ENCODE results near the gene NCDN.
A peak's percentile ranks its signal among the peaks of the same experiment; 100 is the strongest.
"Not testable (repeated sequence)": the region's sequence is repeated elsewhere in the genome, so short reads cannot be mapped to it uniquely, and the experiment has no call there.

The NCDN gene

DNA sequence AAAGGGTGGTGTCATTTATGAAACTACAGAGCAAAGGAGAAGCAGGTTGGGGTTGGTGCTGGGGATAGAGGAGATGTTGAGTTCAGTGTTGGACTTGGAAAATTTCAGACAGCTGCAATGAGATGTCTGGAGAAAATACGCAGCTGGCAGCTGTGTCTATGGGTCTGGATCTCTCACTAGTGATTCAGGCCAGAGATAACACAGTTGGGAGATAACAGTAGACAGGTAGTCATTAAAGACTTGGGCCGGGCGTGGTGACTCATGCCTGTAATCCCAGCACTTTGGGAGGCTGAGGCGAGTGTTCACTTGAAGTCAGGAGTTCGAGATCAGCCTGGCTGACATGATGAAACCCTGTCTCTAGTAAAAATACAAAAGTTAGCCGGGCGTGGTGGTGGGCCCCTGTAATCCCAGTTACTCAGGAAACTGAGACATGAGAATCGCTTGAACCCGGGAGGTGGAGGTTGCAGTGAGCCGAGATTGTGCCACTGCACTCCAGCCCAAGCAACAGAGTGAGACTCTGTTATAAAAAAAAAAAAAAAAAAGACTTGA is 13.1 kb downstream of the NCDN start:
- no peak for DNase-seq (ENCODE audit: low spot score)

DNA sequence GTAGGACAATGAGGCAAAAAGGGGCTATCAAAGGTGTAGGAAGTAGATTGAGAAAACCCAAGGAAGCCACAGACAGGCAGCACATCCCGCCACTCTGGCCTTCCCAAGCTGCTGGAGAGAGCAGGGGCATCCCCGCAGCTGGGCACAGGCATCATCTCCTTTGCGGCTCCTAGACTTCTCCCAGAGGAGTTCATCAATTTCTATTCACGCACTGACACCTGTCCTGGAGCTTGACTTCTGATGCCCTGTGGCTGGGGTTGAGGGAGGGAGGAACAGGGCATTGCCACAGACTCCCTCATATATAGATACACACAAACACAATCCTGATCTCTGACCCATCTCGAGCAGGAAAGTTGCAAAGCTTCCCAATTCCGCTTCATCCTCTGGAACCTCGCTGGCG is 13.7 kb downstream of the NCDN start:
- no peak for DNase-seq (ENCODE audit: low spot score)

DNA sequence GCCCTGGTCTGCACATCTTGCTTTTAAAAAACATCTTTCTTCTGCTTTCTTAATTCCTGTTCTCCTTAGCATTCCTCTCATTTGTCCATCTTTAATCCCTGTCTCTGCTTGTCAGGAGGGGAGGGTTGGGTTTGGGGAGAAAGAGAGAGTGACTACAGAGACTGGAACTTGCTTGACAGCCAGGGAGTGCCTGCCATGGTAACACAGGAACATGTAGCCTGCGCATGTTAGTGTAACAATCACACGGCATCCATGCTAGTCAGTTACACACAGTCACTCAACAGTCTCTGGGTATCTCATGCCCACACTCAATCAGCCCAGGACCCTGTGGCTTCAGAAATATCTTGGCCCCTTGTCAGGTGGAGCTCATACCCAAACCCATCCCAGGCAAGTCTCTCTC is 14.7 kb downstream of the NCDN start:
- DNase-seq (ENCODE audit: low spot score), result no peak

DNA sequence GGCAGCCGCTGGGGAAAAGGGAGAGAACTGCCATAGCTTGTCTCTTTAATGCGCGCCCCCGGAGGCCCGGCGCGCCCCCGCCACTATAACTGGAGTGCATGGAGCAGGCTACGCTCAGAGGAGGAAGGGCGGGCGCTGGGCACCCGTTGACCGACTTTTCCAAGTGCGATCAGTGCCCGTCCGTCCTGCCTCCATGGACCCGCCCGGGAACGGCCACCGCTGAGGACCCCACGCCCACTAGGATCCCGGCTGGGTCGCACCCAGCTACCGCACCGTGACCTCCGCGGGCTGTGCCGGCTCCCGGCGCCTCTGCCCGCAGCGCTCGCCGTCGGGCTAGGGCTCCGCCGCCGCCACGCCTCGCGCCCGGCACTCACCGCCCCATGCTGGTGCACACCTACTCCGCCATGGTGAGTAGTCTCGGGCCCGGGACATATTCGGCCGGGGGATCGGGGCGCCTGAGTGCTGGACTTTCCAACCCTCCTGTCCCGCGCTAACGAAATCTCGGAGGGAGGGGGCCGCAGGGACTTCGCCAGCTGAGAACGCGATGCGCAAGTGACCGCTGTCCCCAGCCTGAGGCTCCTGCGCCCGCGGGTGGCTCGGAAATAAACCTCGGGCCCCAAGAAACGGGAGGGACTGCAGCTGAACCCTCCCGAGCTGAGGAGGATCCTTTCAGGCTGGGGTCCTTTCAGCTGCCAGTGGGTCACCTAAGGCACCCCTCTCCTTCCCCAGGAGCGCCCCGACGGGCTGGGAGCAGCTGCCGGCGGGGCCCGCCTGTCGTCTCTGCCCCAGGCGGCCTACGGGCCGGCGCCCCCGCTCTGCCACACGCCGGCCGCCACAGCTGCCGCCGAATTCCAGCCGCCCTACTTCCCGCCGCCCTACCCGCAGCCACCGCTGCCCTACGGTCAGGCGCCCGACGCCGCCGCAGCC is 15.9 kb downstream of the NCDN start, which contains the start of gene TFAP2E:
TSS of gene TFAP2E (plus strand) at position 117 of the 927 bp plus-strand sequence. CDS start at position 381, 264 bp downstream.
- DNase-seq (ENCODE audit: low spot score), result peak; percentile 29

DNA sequence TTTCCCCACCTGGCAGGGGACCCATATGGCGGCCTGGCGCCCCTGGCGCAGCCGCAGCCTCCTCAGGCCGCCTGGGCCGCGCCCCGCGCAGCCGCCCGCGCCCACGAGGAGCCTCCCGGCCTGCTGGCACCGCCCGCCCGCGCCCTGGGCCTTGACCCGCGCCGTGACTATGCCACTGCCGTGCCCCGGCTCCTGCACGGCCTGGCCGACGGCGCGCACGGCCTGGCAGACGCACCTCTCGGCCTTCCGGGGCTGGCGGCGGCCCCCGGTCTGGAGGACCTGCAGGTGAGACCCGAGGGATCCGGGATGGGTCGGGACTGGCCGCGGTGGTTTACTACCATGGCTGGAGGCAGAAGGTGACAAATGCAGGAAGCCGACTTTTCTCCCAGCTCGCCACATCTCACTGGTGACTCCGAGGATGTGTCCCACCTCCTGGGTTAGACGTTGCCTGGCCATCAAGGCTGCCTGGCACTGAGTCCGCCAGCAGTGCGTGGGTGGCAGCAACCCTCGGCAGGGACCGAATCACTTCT is 16.6 kb downstream of the NCDN start:
- no peak for DNase-seq (ENCODE audit: low spot score)

DNA sequence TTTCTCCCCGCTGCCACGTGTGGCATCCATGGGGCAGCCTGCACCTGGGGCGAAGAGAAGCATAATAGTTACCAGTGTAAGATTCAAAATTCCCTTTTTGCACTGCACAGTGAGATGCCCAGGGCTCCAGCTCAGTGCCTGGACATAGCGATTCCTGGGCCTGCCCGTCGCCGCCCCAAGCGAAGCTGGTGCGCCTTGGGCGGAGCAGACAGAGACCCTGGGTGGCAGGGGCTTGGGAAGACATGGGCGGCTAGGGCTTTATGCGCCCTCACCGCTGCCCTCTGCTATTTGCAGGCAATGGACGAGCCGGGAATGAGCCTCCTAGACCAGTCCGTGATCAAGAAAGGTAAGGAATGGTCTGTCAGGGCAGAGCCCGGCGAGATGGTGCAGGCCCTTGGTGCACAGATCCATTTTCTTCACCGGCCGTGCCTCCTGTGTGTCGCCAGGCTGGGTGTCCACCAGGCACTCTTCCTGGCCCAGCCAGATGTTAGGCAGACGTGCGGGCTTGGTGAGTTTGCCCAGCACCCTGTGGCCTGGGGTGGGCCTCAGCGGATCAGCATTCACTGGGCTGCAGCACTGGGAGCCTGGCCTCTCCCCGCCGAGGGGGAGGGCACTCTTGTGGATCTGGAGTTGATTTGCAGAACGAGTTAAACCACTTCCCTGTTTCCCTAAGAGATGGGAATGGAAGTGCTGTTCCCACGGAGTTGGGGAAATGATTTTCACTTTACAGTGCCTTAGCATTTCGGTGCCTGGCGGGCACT is 17.2 kb downstream of the NCDN start:
- DNase-seq (ENCODE audit: low spot score), result no peak

DNA sequence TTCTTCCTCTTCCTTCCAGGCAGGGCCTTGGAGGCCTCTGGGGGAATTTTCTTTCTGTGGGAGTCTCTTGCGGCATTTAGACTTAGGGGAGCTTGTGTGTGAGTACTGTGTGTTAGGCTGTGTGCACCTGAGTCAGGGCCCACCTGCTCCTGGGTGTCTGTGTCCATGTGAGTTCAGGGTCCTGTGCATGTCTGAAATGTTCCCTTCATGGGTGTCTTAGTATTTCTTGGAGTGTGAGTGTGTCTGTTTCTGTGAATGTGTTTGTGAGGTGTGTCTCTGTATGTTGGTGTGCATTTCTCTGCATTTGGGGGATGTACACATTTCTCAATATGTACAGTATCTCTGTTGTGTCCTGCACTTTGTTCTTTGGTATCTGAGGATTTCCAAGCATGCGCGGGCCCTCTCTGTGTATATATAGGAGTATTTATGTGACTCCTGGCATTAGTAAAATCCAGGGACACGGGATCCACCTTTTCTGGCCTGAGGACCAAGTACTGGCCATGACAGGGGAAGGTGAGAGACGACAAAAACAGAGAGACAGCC is 17.9 kb downstream of the NCDN start:
- DNase-seq (ENCODE audit: low spot score), result no peak

DNA sequence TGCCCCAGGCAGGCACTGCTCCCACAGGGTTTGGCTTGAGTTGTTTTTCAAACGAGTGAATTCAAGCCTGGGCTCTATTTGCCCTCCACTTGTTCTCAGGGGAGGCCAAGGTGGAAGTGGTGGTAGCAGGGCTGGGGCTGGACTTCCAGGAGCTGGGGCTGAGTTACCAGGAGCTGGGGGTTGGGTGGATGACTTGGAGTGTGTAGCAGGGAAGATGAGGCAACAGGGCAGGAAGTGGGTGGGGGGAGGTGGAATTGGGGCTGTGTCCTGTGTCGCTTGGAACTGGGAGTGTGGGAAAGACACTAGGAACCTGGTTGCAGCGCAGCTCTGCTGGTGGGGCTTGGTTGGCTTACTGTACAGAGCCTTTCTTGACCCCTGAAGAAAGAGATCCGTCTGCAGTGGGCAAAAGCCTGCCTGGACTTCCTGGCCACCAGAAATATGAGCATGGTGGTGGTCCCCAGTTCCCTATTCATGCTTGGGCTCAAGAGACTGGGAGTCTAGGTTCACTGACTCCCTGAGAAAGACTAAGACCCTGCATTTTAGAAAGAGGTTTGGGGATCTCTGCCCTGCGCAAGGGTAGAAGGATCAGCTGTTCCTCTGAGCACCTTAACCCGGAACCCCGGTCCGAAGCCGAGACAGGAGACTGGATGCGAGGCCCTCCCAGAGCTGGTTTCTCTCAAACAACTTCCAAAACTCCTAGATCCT is 18.6 kb downstream of the NCDN start:
- no peak for DNase-seq (ENCODE audit: low spot score)

DNA sequence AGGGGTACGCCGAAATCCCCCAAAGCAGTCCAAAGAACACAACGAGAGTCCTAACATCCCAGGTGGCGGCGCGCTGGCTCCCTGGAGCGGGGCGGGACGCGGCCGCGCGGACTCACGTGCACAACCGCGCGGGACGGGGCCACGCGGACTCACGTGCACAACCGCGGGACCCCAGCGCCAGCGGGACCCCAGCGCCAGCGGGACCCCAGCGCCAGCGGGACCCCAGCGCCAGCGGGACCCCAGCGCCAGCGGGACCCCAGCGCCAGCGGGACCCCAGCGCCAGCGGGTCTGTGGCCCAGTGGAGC is 19.1 kb downstream of the NCDN start:
- not testable (repeated sequence) for DNase-seq (ENCODE audit: low spot score)

DNA sequence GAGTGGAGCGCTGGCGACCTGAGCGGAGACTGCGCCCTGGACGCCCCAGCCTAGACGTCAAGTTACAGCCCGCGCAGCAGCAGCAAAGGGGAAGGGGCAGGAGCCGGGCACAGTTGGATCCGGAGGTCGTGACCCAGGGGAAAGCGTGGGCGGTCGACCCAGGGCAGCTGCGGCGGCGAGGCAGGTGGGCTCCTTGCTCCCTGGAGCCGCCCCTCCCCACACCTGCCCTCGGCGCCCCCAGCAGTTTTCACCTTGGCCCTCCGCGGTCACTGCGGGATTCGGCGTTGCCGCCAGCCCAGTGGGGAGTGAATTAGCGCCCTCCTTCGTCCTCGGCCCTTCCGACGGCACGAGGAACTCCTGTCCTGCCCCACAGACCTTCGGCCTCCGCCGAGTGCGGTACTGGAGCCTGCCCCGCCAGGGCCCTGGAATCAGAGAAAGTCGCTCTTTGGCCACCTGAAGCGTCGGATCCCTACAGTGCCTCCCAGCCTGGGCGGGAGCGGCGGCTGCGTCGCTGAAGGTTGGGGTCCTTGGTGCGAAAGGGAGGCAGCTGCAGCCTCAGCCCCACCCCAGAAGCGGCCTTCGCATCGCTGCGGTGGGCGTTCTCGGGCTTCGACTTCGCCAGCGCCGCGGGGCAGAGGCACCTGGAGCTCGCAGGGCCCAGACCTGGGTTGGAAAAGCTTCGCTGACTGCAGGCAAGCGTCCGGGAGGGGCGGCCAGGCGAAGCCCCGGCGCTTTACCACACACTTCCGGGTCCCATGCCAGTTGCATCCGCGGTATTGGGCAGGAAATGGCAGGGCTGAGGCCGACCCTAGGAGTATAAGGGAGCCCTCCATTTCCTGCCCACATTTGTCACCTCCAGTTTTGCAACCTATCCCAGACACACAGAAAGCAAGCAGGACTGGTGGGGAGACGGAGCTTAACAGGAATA is 19.7 kb downstream of the NCDN start:
- DNase-seq (ENCODE audit: low spot score), result no peak

DNA sequence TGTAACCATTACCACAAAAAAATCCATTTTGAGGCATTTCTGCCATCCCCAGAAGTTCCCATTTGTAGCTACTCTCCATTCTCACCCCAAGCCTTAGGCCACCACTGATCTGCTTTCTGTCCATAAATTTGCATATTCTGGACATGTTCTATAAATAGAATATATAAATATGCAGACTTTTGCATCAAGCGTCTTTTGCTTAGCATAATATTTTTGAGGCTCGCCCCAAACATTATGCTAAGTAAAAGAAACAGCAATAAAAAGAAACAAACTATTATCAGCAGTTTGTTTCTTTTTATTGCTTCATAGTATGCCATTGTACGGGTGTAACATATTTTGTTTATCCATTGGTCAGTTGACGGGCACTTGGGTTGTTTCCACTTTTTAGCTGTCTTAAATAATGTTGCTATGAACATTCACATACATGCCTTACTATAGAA is 23.4 kb downstream of the NCDN start:
- DNase-seq (ENCODE audit: low spot score), result no peak

DNA sequence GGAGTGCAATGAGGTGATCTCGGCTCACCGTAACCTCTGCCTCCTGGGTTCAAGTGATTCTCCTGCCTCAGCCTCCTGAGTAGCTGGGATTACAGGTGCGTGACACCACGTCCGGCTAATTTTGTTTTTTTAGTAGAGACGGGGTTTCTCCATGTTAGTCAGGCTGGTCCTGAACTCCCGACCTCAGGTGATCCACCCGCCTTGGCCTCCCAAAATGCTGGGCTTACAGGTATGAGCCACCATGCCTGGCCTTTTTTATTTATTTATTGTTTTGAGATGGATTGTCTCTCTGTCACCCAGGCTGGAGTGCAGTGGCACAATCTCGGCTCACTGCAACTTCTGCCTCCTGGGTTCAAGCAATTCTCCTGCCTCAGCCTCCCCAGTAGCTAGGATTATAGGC is 24.0 kb downstream of the NCDN start:
- DNase-seq (ENCODE audit: low spot score), result not testable (repeated sequence)

DNA sequence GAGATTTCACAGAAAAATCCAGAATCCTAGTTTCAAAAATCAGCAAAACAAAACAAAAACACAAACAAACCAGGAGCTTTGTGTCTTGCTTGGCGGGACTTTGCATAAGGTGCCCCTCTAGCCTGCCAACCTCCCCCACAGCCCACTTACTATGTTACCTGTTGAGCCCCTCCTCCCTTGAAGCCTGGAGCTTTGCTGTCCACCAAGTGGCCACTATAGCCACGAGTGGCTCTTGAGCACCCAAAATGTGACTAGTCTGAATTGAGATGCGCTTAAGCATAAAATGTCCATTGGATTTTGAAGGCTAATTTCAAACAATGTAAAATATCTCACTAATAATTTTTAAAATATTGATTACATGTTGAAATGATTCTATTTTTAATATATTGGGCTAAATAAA is 27.7 kb downstream of the NCDN start:
- no peak for DNase-seq (ENCODE audit: low spot score)

DNA sequence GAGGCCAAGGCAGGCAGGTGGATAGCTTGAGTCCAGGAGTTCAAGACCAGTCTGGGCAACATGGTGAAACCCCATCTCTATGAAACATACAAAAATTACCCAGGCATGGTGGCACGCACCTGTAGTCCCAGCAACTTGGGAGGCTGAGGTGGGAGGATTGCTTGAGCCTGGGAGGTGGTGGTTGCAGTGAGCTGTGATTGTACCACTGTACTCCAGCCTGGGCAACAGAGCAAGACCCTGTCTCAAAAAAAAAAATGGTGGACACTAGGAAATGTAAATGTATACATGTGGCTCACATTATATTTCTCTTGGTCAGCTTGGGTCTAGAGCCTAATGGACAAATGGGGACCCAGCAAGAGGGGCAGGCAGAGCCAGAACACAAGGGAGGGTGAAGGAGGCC is 28.2 kb downstream of the NCDN start:
- DNase-seq (ENCODE audit: low spot score), result not testable (repeated sequence)

DNA sequence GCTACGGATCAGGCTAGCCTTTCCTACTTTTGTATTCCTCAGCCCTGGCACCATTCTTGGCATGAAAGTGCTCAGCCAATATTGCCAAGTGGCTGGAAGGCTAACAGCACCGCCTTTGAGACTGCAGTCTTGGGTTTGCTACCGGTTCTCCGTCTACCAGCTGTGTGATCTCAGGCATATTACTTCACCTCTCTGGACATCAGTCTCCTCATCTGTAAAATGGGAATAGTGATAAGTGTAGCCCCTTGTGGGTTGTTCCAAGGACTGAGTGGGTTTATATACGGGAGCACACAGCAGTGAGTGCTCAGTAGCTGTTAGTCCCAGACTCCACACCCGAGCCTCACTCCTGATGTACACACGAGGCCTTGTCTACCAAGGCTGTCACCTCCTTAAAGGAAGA is 29.2 kb downstream of the NCDN start:
- no peak for DNase-seq (ENCODE audit: low spot score)

DNA sequence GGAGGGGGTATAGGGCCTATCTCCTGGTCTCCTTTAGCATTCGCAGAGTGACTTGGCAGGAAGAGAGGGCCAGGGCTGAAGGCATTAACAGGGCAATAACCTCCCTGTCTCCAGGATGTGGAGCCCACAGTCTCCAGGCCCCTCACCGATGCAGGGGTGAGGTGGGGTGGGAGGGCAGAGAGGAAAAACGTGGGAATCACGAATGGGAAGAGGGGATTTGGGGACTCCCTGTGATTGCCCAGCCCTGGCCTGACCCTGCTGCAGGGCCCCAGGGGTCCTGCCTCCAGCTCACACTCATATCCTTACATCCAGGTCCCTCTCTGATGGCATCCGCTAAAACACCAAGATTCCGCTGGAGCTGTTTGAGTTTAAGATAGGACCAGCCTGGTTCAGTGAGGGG is 30.1 kb downstream of the NCDN start:
- no peak for DNase-seq (ENCODE audit: low spot score)

DNA sequence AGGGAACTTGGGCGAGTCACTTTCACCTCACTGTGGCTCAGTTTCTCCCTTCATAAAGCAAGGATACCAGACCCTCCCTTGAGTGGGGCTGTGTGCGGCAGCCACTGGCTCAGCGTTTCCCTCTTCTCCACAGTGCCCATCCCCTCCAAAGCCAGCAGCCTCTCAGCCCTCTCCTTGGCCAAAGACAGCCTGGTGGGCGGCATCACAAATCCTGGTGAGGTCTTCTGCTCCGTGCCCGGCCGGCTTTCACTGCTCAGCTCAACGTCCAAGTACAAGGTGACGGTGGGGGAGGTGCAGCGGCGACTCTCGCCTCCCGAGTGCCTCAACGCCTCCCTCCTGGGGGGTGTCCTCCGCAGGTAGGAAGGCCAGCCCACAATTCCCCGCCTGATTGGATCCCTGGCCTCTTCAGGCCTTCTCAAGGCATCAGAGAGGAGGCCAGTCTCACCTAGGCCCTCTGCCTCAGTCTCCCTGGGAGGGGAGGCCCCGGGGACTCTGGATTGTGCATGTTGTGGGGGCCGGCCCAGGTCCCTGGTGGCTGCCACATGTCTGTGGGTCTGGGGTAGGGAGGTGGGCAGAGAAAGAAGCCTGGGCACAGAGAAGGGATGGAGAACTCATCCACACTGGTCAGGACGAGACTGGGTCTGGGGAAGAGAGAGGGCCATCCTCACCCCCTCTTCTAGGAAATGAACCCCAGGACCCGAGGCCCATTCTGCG is 30.8 kb downstream of the NCDN start:
- DNase-seq (ENCODE audit: low spot score), result no peak

DNA sequence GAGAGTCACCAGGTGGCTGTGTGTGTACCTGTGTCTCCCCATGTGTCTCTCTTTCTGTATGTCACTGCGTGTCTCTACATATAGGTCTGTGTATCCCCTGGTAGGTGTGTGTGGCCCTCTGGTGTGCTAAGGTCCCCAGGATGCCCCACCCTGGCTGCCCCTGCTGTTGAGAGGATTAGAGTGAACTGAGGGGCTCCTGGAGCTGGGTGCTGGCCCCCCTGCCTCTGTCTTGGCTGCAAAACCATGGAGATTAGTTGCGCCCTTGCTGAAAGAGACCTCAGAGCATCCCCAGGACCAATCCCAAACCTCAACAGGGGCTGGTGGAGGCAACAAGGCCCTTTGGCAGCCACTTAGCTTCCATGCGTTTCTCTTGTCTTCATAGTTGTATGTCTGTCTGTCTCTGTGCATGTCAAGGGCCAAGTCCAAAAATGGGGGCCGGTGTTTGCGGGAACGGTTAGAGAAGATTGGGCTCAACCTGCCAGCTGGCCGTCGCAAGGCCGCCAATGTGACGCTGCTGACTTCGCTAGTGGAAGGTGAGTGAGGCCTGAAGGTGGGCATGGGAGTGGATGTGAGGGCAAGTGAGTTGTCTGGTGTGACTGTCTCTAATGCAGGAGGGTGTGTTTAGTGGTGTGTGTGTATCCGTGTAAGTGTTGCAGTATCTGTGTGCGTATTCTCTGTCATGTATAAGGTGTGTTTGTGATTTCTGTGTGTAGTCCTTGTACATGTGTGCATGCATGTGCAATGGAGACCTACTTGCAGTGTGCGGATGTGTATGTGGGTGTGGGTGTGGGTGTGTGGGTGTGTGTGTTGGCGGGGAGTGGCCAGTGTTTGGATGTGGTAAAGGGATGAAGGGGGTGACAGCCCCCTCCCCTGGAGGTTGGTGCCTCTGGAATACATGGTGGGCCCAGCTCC is 32.2 kb downstream of the NCDN start:
- no peak for DNase-seq (ENCODE audit: low spot score)

DNA sequence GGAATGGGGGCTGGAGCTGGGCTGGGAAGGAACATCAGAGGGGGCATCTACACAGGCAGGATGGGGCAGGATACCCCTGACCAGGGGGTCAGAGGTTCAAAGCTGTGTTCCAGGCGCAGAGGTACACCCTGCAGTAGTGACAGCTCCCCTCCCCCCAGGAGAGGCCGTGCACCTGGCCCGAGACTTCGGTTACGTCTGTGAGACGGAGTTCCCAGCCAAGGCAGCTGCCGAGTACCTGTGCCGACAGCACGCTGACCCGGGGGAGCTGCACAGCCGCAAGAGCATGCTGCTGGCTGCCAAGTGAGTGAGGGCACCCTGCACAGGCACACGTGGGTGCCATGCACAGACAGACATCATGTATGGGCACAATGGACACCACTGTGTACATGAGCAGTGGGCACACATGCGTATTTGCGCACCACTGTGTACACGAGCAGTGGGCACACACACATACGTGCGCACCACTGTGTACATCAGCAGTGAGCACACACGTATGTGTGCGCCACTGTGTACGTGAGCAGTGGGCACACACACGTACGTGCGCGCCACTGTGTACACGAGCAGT is 33.0 kb downstream of the NCDN start:
- no peak for DNase-seq (ENCODE audit: low spot score)

Measured in globus pallidus (tissue), 1 donor.